CD4-positive, alpha-beta T cell treated with Interleukin-2 at 100 ng/mL for 4 hours (primary cell): ENCODE measurements around the gene ALX4.

Experiments used
- DNase-seq: peaks from one replicate; pipeline ENCODE4 v3.0.0-alpha.2; 2020; ENCODE audit warnings: low spot score

ALX4 gene

GRCh38 chr11:44335052-44335760, 25.3 kb upstream of the ALX4 start:
- no peak for DNase-seq

- DNase-seq, result no peak
Measured at GRCh38 chr11:44334356-44335004, 24.5 kb upstream of the ALX4 start.

- no peak for DNase-seq
Measured at GRCh38 chr11:44333271-44334218, 23.6 kb upstream of the ALX4 start.

DNA sequence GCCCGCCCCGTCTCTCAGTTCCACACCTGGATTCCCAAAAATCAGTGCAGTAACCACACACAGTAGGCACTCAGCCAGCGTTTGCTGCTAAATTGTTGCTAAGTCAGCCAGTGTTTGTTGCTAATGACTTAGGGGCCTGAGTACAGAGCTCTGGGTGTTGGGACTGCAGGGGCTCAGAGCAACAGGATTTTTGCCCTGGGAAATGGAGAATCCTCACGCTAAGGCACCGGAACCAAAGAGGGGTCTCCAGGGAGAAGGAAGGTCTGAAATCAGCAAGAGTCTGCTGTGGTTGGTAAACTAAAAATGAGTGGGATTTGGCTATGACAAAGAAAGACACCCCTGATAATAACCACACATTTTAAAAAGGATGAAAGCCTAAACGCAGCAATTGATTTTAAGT, 22.7 kb upstream of the ALX4 start:
- DNase-seq, result no peak

GRCh38 chr11:44329472-44330230, 19.7 kb upstream of the ALX4 start:
- no peak for DNase-seq

DNA sequence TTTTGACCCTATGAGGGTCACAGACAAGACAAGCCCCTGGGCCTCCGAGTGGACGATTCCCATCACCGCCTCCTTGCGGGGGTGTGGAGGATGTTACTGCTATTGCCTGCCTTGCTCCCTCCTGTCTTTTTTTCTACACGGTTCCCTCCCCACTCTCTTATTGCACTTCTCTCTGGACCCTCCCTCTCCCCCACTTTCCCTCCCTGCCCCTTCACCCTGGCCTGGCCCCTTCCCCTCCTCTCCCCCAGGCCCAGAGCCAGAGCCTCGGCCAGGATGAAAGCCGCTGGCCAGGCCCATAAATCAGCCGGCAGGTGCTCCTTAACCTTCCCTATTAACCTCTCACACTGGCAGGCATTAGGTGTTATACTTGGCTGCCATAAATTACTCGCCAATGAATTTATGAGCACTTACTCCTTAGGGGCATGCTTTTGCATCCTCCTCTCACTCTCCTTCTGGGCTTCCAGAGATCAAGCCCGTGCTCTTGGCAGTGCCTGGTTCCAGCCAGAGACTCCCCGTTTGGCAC, 18.3 kb upstream of the ALX4 start:
- DNase-seq, result no peak

DNA sequence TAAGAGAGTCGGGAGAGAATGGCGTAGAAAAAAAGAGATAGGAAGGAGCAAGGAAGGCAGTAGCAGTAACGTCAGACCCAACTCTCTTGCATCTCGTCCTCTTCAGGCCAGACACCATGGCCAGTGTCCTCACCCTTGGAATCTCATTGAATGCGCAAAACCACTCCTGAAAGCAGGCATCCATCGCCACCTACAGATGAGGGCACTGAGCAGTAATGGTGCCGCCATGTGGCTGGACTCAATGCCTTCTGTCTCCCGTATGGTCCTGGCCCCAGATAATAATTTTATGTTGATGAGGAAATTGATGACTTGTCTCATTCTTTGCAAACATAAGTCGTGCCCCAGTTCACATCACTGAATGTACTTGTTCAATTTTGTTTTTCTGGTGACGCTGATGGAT, 17.8 kb upstream of the ALX4 start:
- no peak for DNase-seq

DNA sequence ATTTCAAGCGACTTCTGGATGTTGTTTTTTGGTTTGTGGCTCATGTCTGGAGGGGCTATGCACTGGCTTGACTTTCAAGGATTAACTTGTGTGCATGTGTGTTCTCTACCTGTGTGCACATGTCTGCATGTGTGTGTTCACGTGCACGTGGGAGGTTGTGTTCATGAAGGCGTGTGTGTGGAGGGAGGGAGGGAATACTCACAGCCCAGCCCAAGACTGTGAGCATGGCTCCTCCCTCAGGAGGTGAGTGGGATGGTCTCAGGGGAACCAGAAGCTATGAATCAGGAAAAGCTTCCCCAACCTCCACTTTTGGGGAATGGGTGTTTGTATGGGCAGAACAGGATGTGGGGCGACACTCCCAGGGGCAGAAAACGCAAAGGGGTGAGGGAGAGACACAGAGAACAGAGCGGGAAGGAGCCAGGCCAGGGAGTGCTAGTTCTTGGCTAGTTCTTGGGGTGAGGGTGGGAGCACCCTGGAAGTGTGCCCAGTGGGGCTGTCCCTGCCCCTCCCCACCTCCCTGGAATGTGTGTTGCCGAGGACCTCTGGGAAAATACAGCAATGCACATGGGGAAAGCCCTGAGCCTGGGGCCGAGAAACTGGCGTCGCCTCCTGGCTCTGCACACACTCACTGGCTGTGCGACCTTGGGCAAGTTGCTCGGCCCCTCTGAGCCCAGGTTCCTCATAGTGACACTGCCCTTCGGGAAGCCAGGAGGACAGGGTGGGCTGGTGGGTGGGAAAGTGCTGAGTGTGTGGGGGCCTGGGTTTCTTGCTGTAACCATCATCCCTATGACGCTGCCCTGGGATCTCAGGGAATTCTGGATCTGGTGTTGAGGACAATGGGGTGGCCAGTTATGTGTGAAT, 16.9 kb upstream of the ALX4 start:
- DNase-seq, result no peak

- no peak for DNase-seq
Measured at GRCh38 chr11:44325698-44326097, 15.8 kb upstream of the ALX4 start.

GRCh38 chr11:44324749-44325525, 15.0 kb upstream of the ALX4 start:
- no peak for DNase-seq

DNA sequence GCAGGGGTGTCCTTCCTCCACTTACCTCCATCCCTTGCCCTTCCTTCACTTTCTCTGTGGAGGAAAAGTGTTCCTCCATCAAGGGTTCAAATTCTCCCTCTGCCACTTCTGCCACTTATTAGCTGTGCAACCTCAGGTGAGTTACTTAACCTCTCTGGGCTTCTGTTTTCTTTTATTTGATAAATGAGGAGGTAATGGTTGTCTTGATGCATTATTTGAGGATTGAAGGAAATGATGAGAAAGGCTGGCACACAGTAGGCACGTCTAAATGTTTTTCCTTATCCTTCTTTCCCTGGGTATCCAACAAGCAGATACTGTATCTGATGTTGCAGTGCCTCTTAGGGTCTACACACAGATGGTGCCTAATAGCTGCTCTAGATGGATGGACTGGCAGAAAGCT, 14.3 kb upstream of the ALX4 start:
- DNase-seq, result no peak

GRCh38 chr11:44322243-44322642, 12.3 kb upstream of the ALX4 start:
- no peak for DNase-seq

GRCh38 chr11:44321059-44321458, 11.1 kb upstream of the ALX4 start:
- no peak for DNase-seq

- DNase-seq, result no peak
Measured at GRCh38 chr11:44320289-44320973, 10.5 kb upstream of the ALX4 start.

GRCh38 chr11:44319552-44320288, 9.8 kb upstream of the ALX4 start:
- DNase-seq, result no peak

DNA sequence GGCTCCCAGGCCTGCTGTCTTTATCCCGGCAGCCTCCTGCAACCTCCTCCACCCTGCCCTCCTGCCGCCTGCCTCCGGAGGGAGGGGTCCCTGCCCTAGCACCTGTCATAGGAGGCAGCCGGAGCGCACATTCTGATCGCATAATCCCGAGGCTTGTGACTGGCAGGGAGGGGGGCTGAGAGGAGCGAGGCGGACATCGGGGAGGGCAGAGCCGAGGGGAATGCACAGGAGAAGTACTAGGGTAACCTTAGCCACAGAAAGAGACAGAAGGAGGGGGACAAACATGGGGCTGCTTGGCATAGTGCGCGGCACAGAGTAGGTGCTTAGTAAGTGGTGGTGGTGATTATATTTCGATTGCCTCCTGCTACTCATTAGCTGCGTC, 9.2 kb upstream of the ALX4 start:
- no peak for DNase-seq

GRCh38 chr11:44318369-44318768, 8.4 kb upstream of the ALX4 start:
- no peak for DNase-seq

- DNase-seq, result no peak
Measured at GRCh38 chr11:44316659-44317240, 6.8 kb upstream of the ALX4 start.
